Measurements from ENCODE around the gene SLC38A11.

The SLC38A11 gene

GRCh38 chr2:164954186-164954585 lies 1.1 kb downstream of the SLC38A11 start:
- H3K9me3 Mint-ChIP-seq: peaks cover 6 to 7% of the 10 kb centered on the region in 2 donors
- H3K27me3 Mint-ChIP-seq: peaks cover 0 to 5% of the 10 kb centered on the region in 2 donors
- H3K36me3 Mint-ChIP-seq (ENCODE audit: insufficient read depth): no peaks in the 10 kb centered on the region
- DNase-seq (no peak), ATAC-seq (replicated peaks) (no peak)
- no peak overlapping the region for H3K27ac Mint-ChIP-seq
- no peaks in the 10 kb centered on the region for H3K4me1 Mint-ChIP-seq (ENCODE audit: low read depth in 2 of 2)
- no peak overlapping the region for H3K4me3 Mint-ChIP-seq

GRCh38 chr2:164953279-164953678 lies 2.0 kb downstream of the SLC38A11 start:
- ATAC-seq (replicated peaks): no peak
- H3K27ac Mint-ChIP-seq: no peak overlapping the region

GRCh38 chr2:164952057-164952702 lies 3.1 kb downstream of the SLC38A11 start:
- peaks cover 0 to 5% of the 10 kb centered on the region in 2 donors for H3K27me3 Mint-ChIP-seq
- peaks cover 7 to 11% of the 10 kb centered on the region in 2 donors for H3K9me3 Mint-ChIP-seq
- DNase-seq (no peak), ATAC-seq (replicated peaks) (no peak)
- no peaks in the 10 kb centered on the region for H3K4me1 Mint-ChIP-seq (ENCODE audit: low read depth in 2 of 2)
- H3K36me3 Mint-ChIP-seq (ENCODE audit: insufficient read depth): no peaks in the 10 kb centered on the region
- no peak overlapping the region for H3K27ac Mint-ChIP-seq
- H3K4me3 Mint-ChIP-seq: no peak overlapping the region

More at GRCh38 chr2:164953279-164953678, 2.0 kb downstream of the SLC38A11 start:
- H3K27me3 Mint-ChIP-seq: peaks cover 0 to 5% of the 10 kb centered on the region in 2 donors
- H3K4me3 Mint-ChIP-seq: no peak overlapping the region
- no peak for DNase-seq
- H3K9me3 Mint-ChIP-seq: peaks cover 7 to 11% of the 10 kb centered on the region in 2 donors
- H3K4me1 Mint-ChIP-seq (ENCODE audit: low read depth in 2 of 2): no peaks in the 10 kb centered on the region
- no peaks in the 10 kb centered on the region for H3K36me3 Mint-ChIP-seq (ENCODE audit: insufficient read depth)

GRCh38 chr2:164948540-164948939 lies 6.8 kb downstream of the SLC38A11 start:
- Mint-ChIP-seq H3K36me3 (ENCODE audit: insufficient read depth) (no peaks in the 10 kb centered on the region), H3K4me1 (ENCODE audit: low read depth in 2 of 2) (no peaks in the 10 kb centered on the region), H3K9me3 (peaks cover 9 to 11% of the 10 kb centered on the region in 2 donors), H3K4me3 (no peak overlapping the region), H3K27me3 (no peaks in the 10 kb centered on the region), H3K27ac (no peak overlapping the region)
- no peak for ATAC-seq (replicated peaks)
- no peak for DNase-seq

- no peak overlapping the region for H3K27ac Mint-ChIP-seq
- ATAC-seq (replicated peaks) (no peak), DNase-seq (no peak)
- H3K36me3 Mint-ChIP-seq (ENCODE audit: insufficient read depth): no peaks in the 10 kb centered on the region
- H3K4me3 Mint-ChIP-seq: no peak overlapping the region
- no peaks in the 10 kb centered on the region for H3K27me3 Mint-ChIP-seq
- peaks cover 9 to 11% of the 10 kb centered on the region in 2 donors for H3K9me3 Mint-ChIP-seq
- no peaks in the 10 kb centered on the region for H3K4me1 Mint-ChIP-seq (ENCODE audit: low read depth in 2 of 2)
Observed at GRCh38 chr2:164947281-164947680, 8.0 kb downstream of the SLC38A11 start.

GRCh38 chr2:164943289-164943688 lies 12.0 kb downstream of the SLC38A11 start:
- Mint-ChIP-seq H3K36me3 (ENCODE audit: insufficient read depth) (no peaks in the 10 kb centered on the region), H3K27ac (no peak overlapping the region), H3K4me1 (ENCODE audit: low read depth in 2 of 2) (no peaks in the 10 kb centered on the region), H3K27me3 (no peaks in the 10 kb centered on the region), H3K9me3 (peaks cover 0 to 3% of the 10 kb centered on the region in 2 donors), H3K4me3 (no peak overlapping the region)
- DNase-seq (no peak), ATAC-seq (replicated peaks) (no peak)

GRCh38 chr2:164937864-164938401 lies 17.4 kb downstream of the SLC38A11 start:
- H3K4me3 Mint-ChIP-seq: no peak overlapping the region
- no peaks in the 10 kb centered on the region for H3K9me3 Mint-ChIP-seq
- no peaks in the 10 kb centered on the region for H3K27me3 Mint-ChIP-seq
- ATAC-seq (replicated peaks): no peak
- no peak overlapping the region for H3K27ac Mint-ChIP-seq
- no peaks in the 10 kb centered on the region for H3K36me3 Mint-ChIP-seq (ENCODE audit: insufficient read depth)
- no peak for DNase-seq
- H3K4me1 Mint-ChIP-seq (ENCODE audit: low read depth in 2 of 2): no peaks in the 10 kb centered on the region

- ATAC-seq (replicated peaks): no peak
- H3K4me1 Mint-ChIP-seq (ENCODE audit: low read depth in 2 of 2): no peaks in the 10 kb centered on the region
- no peak overlapping the region for H3K4me3 Mint-ChIP-seq
- no peaks in the 10 kb centered on the region for H3K27me3 Mint-ChIP-seq
- H3K9me3 Mint-ChIP-seq: no peaks in the 10 kb centered on the region
- no peak for DNase-seq
- no peaks in the 10 kb centered on the region for H3K36me3 Mint-ChIP-seq (ENCODE audit: insufficient read depth)
- H3K27ac Mint-ChIP-seq: no peak overlapping the region
Observed at GRCh38 chr2:164935118-164936101, 19.9 kb downstream of the SLC38A11 start.

GRCh38 chr2:164934401-164935117 lies 20.8 kb downstream of the SLC38A11 start:
- H3K27me3 Mint-ChIP-seq: no peaks in the 10 kb centered on the region
- no peaks in the 10 kb centered on the region for H3K9me3 Mint-ChIP-seq
- H3K4me3 Mint-ChIP-seq: no peak overlapping the region
- H3K36me3 Mint-ChIP-seq (ENCODE audit: insufficient read depth): no peaks in the 10 kb centered on the region
- ATAC-seq (replicated peaks) (no peak), DNase-seq (no peak)
- no peak overlapping the region for H3K27ac Mint-ChIP-seq
- no peaks in the 10 kb centered on the region for H3K4me1 Mint-ChIP-seq (ENCODE audit: low read depth in 2 of 2)

GRCh38 chr2:164933671-164934189 lies 21.6 kb downstream of the SLC38A11 start:
- Mint-ChIP-seq H3K4me3 (no peak overlapping the region), H3K9me3 (peaks cover 0 to 4% of the 10 kb centered on the region in 2 donors), H3K27me3 (no peaks in the 10 kb centered on the region), H3K36me3 (ENCODE audit: insufficient read depth) (no peaks in the 10 kb centered on the region), H3K27ac (no peak overlapping the region), H3K4me1 (ENCODE audit: low read depth in 2 of 2) (no peaks in the 10 kb centered on the region)
- no peak for ATAC-seq (replicated peaks)
- DNase-seq: no peak

- no peak for DNase-seq
- no peaks in the 10 kb centered on the region for H3K27me3 Mint-ChIP-seq
- H3K4me1 Mint-ChIP-seq (ENCODE audit: low read depth in 2 of 2): no peaks in the 10 kb centered on the region
- no peaks in the 10 kb centered on the region for H3K36me3 Mint-ChIP-seq (ENCODE audit: insufficient read depth)
- peaks cover 0 to 5% of the 10 kb centered on the region in 2 donors for H3K9me3 Mint-ChIP-seq
- H3K4me3 Mint-ChIP-seq: no peak overlapping the region
- H3K27ac Mint-ChIP-seq: no peak overlapping the region
- ATAC-seq (replicated peaks): no peak
Observed at GRCh38 chr2:164932377-164932776, 22.9 kb downstream of the SLC38A11 start.

GRCh38 chr2:164928101-164928673 lies 27.1 kb downstream of the SLC38A11 start:
- no peak for DNase-seq
- Mint-ChIP-seq H3K27me3 (no peaks in the 10 kb centered on the region), H3K36me3 (ENCODE audit: insufficient read depth) (no peaks in the 10 kb centered on the region), H3K4me3 (no peak overlapping the region), H3K4me1 (ENCODE audit: low read depth in 2 of 2) (no peaks in the 10 kb centered on the region), H3K27ac (no peak overlapping the region), H3K9me3 (peaks cover 0 to 8% of the 10 kb centered on the region in 2 donors)
- no peak for ATAC-seq (replicated peaks)

GRCh38 chr2:164922134-164922533 lies 33.2 kb downstream of the SLC38A11 start:
- Mint-ChIP-seq H3K27me3 (no peaks in the 10 kb centered on the region), H3K27ac (no peak overlapping the region), H3K36me3 (ENCODE audit: insufficient read depth) (no peaks in the 10 kb centered on the region), H3K4me3 (no peak overlapping the region), H3K4me1 (ENCODE audit: low read depth in 2 of 2) (no peaks in the 10 kb centered on the region), H3K9me3 (peaks cover 0 to 5% of the 10 kb centered on the region in 2 donors)
- DNase-seq (no peak), ATAC-seq (replicated peaks) (no peak)
